Epithelial cell of proximal tubule (primary cell): Measurements from ENCODE around the gene FTO. TPM values are rescaled to one million over a fixed set of nuclear protein-coding genes. Genes with fewer than 3 reads are reported as not detected.

ENCODE experiments used
- DNase-seq: peaks from one replicate; pipeline ENCODE4 v3.0.0-alpha.2; 2011; ENCODE audit warnings: low read depth
- H3K4me3 ChIP-seq: 2 replicates; pipeline ENCODE4 v1.5.1; 2011; ENCODE audit warnings: low read depth, mild to moderate bottlenecking, low read length
- CTCF ChIP-seq: conservative IDR thresholded peaks from 2 replicates; pipeline ENCODE4 v1.5.1; 2012; ENCODE audit warnings: low read depth, mild to moderate bottlenecking, low read length
- total RNA-seq: library from RNA; depleted of rRNA; stranded (reverse); fragments of >200 nt; gene quantifications from 2 replicates; pipeline ENCODE4 v1.2.3, GENCODE V29; 2015

The FTO gene
- total RNA-seq, 1 donor from 2014 or later, result 62.7 TPM

- no peak for TF ChIP-seq CTCF
- DNase-seq, result no peak
- H3K4me3 ChIP-seq, result no peak overlapping the region
Observed at GRCh38 chr16:53896722-53897121, 192.8 kb downstream of the FTO start.

- DNase-seq, result no peak
- H3K4me3 ChIP-seq, result no peak overlapping the region
- TF ChIP-seq CTCF, result no peak
Observed at GRCh38 chr16:53898993-53899392, 195.0 kb downstream of the FTO start.

GRCh38 chr16:53899431-53899830, 195.5 kb downstream of the FTO start:
- TF ChIP-seq CTCF, result no peak
- DNase-seq, result no peak

GRCh38 chr16:53900667-53901066, 196.7 kb downstream of the FTO start:
- TF ChIP-seq CTCF, result no peak
- H3K4me3 ChIP-seq, result no peak overlapping the region
- DNase-seq, result no peak

More at GRCh38 chr16:53899431-53899830, 195.5 kb downstream of the FTO start:
- no peak overlapping the region for H3K4me3 ChIP-seq

GRCh38 chr16:53901408-53901807, 197.5 kb downstream of the FTO start:
- H3K4me3 ChIP-seq, result no peak overlapping the region
- TF ChIP-seq CTCF, result peak; percentile 25
- DNase-seq, result no peak

GRCh38 chr16:53904533-53904932, 200.6 kb downstream of the FTO start:
- no peak for DNase-seq
- no peak overlapping the region for H3K4me3 ChIP-seq
- no peak for TF ChIP-seq CTCF

GRCh38 chr16:53905028-53905427, 201.1 kb downstream of the FTO start:
- H3K4me3 ChIP-seq, result no peak overlapping the region

More at GRCh38 chr16:53905028-53905427, 201.1 kb downstream of the FTO start:
- no peak for TF ChIP-seq CTCF
- DNase-seq, result no peak
